Endodermal cell (in vitro differentiated cells): ENCODE data around the gene TMEM94. TPM values are rescaled to one million over a fixed set of nuclear protein-coding genes. Genes with fewer than 3 reads are reported as not detected.
A peak's percentile ranks its signal among the peaks of the same experiment; 100 is the strongest.

Experiments used
- DNase-seq: peaks from one replicate; pipeline ENCODE4 v3.0.0-alpha.2; 2017
- H3K27ac ChIP-seq: 2 replicates; pipeline ENCODE4 v1.5.1; 2013; ENCODE audit warnings: mild to moderate bottlenecking, low read depth, low read length, moderate library complexity
- H3K27me3 ChIP-seq: 2 replicates; pipeline ENCODE4 v1.6.1; 2013; ENCODE audit warnings: mild to moderate bottlenecking, low read length, moderate library complexity; ENCODE audit not compliant: insufficient read depth, control insufficient read depth, poor library complexity, severe bottlenecking
- H3K36me3 ChIP-seq: 2 replicates; pipeline ENCODE4 v1.7.0; 2013; ENCODE audit warnings: mild to moderate bottlenecking, low read length, moderate library complexity; ENCODE audit not compliant: control insufficient read depth, insufficient read depth
- H3K4me1 ChIP-seq: one replicate; pipeline ENCODE4 v1.7.0; 2013; ENCODE audit warnings: low read length; ENCODE audit not compliant: control insufficient read depth, insufficient read depth
- H3K4me3 ChIP-seq: 2 replicates; pipeline ENCODE4 v1.5.1; 2013; ENCODE audit warnings: mild to moderate bottlenecking, low read length, moderate library complexity
- H3K9ac ChIP-seq: 2 replicates; pipeline ENCODE4 v1.6.1; 2013; ENCODE audit warnings: mild to moderate bottlenecking, low read length, moderate library complexity; ENCODE audit not compliant: poor library complexity, severe bottlenecking; ENCODE audit errors: extremely low read depth
- H3K9me3 ChIP-seq: 2 replicates; pipeline ENCODE4 v1.6.1; 2013; ENCODE audit warnings: mild to moderate bottlenecking, low read length, moderate library complexity; ENCODE audit not compliant: control insufficient read depth
- H3K27ac Mint-ChIP-seq: 2 replicates; pipeline ENCODE4 v1.8.0; 2020; ENCODE audit warnings: mixed read lengths
- H3K27me3 Mint-ChIP-seq: 2 replicates; pipeline ENCODE4 v1.8.0; 2021; ENCODE audit warnings: mild to moderate bottlenecking, mixed read lengths; ENCODE audit not compliant: insufficient read depth
- H3K36me3 Mint-ChIP-seq: 2 replicates; pipeline ENCODE4 v1.8.0; 2020; ENCODE audit warnings: low read depth, mixed read lengths
- H3K4me1 Mint-ChIP-seq: 2 replicates; pipeline ENCODE4 v1.8.0; 2020; ENCODE audit warnings: mixed read lengths
- H3K4me3 Mint-ChIP-seq: 2 replicates; pipeline ENCODE4 v1.8.0; 2020; ENCODE audit warnings: mild to moderate bottlenecking, moderate library complexity, mixed read lengths
- H3K9me3 Mint-ChIP-seq: 2 replicates; pipeline ENCODE4 v1.8.0; 2020; ENCODE audit warnings: mild to moderate bottlenecking, mixed read lengths
- WGBS, 2 experiments: methylation state at CpG; one replicate each; pipeline versions ENCODE4 v1.1.5 to v1.1.7; 2013; ENCODE audit warnings: missing lambda C conversion rate in 2 of 2, mixed read lengths in 1 of 2; ENCODE audit not compliant: insufficient coverage in 1 of 2, insufficient read length in 1 of 2; 5-methylcytosine and 5-hydroxymethylcytosine counted together
- total RNA-seq, 2 donors: library from RNA; stranded (reverse); fragmentation: NEBNext Ultra II Directional in 1 of 2; extraction: Animal tissue kit (Norgen Biotek cat#: 25700) in 1 of 2; gene quantifications; 2 replicates in 1 of 2; 3 replicates in 1 of 2; pipeline ENCODE4 v1.2.1, GENCODE V29; 2021
- TF ChIP-seq, protein P1 (sequence below): fragments of 200-600 bp; sonication (generic); conservative IDR thresholded peaks from 2 replicates; pipeline ENCODE4 v1.5.0; 2021; ENCODE audit warnings: antibody characterized with exemption, mild to moderate bottlenecking

TMEM94 gene
- total RNA-seq, 2 donors from 2014 or later, result 96.0 to 106 TPM

DNA sequence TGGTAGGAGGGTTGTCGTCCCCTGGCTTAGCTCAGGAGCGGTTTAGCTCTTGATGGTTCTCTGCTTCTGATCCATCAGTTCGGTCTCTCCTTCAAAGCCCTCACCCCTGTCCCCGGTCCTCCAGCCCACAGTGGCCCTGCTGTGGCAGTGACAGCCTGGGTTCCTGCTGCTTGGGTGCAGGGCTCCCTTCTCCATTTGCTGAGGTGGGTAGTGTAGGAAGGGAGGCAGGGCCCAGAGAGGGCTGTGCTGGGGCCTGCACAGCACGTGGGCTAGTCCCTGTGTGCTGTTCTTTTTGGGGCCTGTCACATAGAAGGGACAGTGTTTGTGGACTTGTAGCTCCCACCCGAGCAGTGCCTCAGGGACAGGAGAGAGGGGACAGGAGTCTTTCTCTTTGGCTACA lies 18.3 kb downstream of the TMEM94 start:
- WGBS, 2 experiments, result 50 to 94% methylated on average over 1 to 6 of the region's 6 CpGs
- no peak overlapping the region for H3K9ac ChIP-seq
- DNase-seq, result no peak

DNA sequence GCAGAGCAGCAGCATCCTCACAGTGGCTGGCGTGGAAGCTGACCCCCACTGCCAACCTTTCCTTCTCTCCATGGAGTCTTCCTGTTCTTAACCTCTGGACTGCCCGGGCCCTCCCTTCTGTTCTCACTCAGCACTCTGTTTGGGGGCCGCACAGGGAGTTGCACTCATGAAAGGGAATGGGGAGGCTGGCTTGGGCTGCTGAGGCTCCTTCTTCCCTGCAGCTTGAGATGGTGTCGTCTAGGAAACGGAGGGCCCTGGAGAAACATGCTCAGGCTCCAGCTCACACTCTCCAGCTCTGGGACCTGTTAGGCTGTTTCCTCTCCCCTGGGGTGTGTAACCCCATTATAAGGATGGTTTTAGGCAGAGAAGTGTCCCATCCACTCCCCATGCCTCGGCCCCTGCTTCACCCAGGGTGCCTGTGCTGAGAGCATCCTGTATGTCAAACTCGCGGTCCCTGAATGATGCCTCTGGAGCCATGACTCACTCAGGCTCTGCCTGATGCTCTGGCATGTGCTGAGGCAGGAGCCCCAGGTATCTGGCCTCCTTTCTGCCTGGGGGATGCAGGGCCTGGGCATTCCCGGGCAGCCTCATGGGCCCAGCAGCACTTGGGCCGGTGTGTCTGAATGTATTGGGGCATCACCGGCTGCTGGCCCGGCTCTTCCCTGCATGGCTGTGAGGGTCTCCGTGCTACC lies 18.9 kb downstream of the TMEM94 start:
- Histone ChIP-seq H3K27ac (peak overlapping the region; percentile 72), H3K27me3 (peaks cover 40% of the 10 kb centered on the region), H3K9ac (no peak overlapping the region), H3K36me3 (peaks cover 15% of the 10 kb centered on the region), H3K4me1 (no peaks in the 10 kb centered on the region), H3K4me3 (no peak overlapping the region), H3K9me3 (no peaks in the 10 kb centered on the region)
- Mint-ChIP-seq H3K4me1 (peaks cover 13% of the 10 kb centered on the region), H3K27me3 (peaks cover 40% of the 10 kb centered on the region), H3K4me3 (no peak overlapping the region), H3K9me3 (no peaks in the 10 kb centered on the region), H3K27ac (no peak overlapping the region), H3K36me3 (peaks cover 37% of the 10 kb centered on the region)
- peak; percentile 42 for DNase-seq
- 84 to 92% methylated on average over 7 to 13 of the region's 13 CpGs for WGBS, 2 experiments
- TF ChIP-seq, protein P1, sequence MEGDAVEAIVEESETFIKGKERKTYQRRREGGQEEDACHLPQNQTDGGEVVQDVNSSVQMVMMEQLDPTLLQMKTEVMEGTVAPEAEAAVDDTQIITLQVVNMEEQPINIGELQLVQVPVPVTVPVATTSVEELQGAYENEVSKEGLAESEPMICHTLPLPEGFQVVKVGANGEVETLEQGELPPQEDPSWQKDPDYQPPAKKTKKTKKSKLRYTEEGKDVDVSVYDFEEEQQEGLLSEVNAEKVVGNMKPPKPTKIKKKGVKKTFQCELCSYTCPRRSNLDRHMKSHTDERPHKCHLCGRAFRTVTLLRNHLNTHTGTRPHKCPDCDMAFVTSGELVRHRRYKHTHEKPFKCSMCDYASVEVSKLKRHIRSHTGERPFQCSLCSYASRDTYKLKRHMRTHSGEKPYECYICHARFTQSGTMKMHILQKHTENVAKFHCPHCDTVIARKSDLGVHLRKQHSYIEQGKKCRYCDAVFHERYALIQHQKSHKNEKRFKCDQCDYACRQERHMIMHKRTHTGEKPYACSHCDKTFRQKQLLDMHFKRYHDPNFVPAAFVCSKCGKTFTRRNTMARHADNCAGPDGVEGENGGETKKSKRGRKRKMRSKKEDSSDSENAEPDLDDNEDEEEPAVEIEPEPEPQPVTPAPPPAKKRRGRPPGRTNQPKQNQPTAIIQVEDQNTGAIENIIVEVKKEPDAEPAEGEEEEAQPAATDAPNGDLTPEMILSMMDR, result no peak

More for the DNA sequence above, 18.3 kb downstream of the TMEM94 start:
- TF ChIP-seq, protein P1, result no peak
- Histone ChIP-seq H3K27me3 (peaks cover 34% of the 10 kb centered on the region), H3K36me3 (peaks cover 15% of the 10 kb centered on the region), H3K4me3 (no peak overlapping the region), H3K4me1 (no peaks in the 10 kb centered on the region), H3K9me3 (no peaks in the 10 kb centered on the region), H3K27ac (peak overlapping the region; percentile 72)
- H3K36me3 Mint-ChIP-seq, result peaks cover 37% of the 10 kb centered on the region
- H3K27me3 Mint-ChIP-seq, result peaks cover 34% of the 10 kb centered on the region
- H3K4me3 Mint-ChIP-seq, result no peak overlapping the region
- no peaks in the 10 kb centered on the region for H3K9me3 Mint-ChIP-seq
- H3K27ac Mint-ChIP-seq, result no peak overlapping the region
- H3K4me1 Mint-ChIP-seq, result peaks cover 8% of the 10 kb centered on the region

DNA sequence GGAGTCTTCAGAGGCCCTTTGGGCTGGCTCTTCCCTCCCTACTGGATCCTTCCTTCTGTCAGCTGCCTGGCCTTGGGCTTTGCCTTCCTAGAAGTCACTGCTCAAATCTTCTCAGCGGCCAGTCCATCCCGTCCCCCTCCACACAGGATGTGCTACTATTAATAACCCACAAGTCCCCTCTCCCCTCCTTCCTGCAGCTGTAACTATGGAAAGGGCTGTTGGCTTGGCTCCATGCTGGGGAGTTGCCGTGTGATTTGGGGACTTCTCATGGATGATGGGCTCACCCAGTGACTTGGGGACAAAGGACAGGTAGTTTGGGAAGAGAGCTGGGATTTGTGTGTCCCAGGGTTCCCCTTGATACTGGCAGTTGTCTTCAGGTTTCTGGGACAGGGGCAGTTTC lies 19.4 kb downstream of the TMEM94 start:
- Mint-ChIP-seq H3K36me3 (peaks cover 37% of the 10 kb centered on the region), H3K4me3 (no peak overlapping the region), H3K27ac (no peak overlapping the region), H3K4me1 (peaks cover 19% of the 10 kb centered on the region), H3K9me3 (no peaks in the 10 kb centered on the region), H3K27me3 (peaks cover 45% of the 10 kb centered on the region)
- Histone ChIP-seq H3K4me3 (no peak overlapping the region), H3K4me1 (peaks cover 3% of the 10 kb centered on the region), H3K36me3 (peaks cover 15% of the 10 kb centered on the region), H3K9ac (no peak overlapping the region), H3K9me3 (no peaks in the 10 kb centered on the region), H3K27ac (peak overlapping the region; percentile 72), H3K27me3 (peaks cover 45% of the 10 kb centered on the region)
- WGBS, 2 experiments, result 90% methylated on average over 3 of the region's 3 CpGs; no CpG with 5 or more reads in 1 of the 2 experiments
- TF ChIP-seq, protein P1, result no peak
- peak; percentile 41 for DNase-seq
